Measurements from ENCODE around the gene NLK.
"Not testable (repeated sequence)": the region's sequence is repeated elsewhere in the genome, so short reads cannot be mapped to it uniquely, and the experiment has no call there.

The NLK gene

GRCh38 chr17:28239271-28239624 is 196.8 kb downstream of the NLK start:
- ATAC-seq (no peak), DNase-seq (no peak)
- Mint-ChIP-seq H3K27me3 (no peaks in the 10 kb centered on the region), H3K9me3 (no peaks in the 10 kb centered on the region), H3K4me1 (no peaks in the 10 kb centered on the region), H3K4me3 (no peak overlapping the region), H3K27ac (no peak overlapping the region)

DNA sequence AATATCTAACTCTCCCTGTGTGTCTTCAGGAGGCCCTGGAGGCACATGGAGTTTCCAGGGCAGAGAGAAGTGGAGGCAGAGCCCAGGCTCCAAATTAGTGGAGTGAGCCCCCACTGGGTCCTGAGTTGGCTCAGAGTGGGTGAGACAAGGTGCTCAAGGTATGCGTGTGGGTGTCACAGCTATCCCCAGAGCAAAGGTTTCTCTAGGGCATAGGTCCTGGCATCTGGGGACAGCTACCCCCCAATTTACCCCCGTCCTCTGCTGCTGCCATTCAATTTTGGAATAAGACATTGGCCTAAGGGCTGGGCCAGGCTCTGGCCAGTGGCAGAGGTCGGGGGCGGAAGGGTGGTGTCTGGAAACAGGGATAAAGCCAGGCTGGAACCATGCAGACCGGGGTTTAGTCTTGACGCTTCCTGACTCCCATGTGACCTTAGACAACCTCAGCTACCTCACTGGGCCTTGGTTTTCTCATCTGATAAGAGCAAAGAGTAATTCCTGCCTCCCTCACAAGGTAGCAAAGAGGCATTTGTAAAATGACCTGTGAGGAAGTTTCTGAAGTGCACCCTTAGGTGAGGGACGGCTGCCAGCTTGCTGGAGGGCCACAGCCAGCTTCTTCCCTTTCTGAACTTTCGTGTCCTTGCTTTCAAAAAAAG is 198.3 kb downstream of the NLK start:
- DNase-seq (no peak), ATAC-seq (no peak)
- H3K27ac Mint-ChIP-seq: no peak overlapping the region
- no peaks in the 10 kb centered on the region for H3K9me3 Mint-ChIP-seq
- no peaks in the 10 kb centered on the region for H3K4me1 Mint-ChIP-seq
- H3K27me3 Mint-ChIP-seq: no peaks in the 10 kb centered on the region
- no peak overlapping the region for H3K4me3 Mint-ChIP-seq

- H3K27ac Mint-ChIP-seq: no peak overlapping the region
- H3K4me1 Mint-ChIP-seq: no peaks in the 10 kb centered on the region
- no peak overlapping the region for H3K4me3 Mint-ChIP-seq
- DNase-seq (no peak), ATAC-seq (no peak)
- peaks cover 2% of the 10 kb centered on the region for H3K27me3 Mint-ChIP-seq
- no peaks in the 10 kb centered on the region for H3K9me3 Mint-ChIP-seq
Observed at GRCh38 chr17:28242791-28243190, 200.3 kb downstream of the NLK start.

DNA sequence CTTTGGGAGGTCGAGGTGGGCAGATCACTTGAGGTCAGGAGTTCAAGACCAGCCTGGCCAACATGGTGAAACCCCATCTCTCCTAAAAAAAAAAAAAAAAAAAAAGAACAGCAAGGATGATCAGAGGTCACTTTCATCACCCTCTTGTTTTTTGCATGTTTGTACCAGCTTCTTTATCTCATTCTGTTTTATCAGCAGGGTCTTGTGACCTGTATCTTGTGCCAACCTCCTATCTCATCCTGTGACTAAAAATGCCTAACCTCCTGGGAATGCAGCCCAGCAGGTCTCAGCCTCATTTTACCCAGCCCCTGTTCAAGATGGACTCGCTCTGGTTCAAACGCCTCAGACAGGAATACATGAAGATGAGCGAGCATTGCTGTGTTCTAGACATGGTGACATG is 200.8 kb downstream of the NLK start:
- not testable (repeated sequence) for H3K4me1 Mint-ChIP-seq, H3K4me3 Mint-ChIP-seq, ATAC-seq, H3K27ac Mint-ChIP-seq, DNase-seq, H3K9me3 Mint-ChIP-seq, H3K27me3 Mint-ChIP-seq

GRCh38 chr17:28244446-28244845 is 202.0 kb downstream of the NLK start:
- H3K4me3 Mint-ChIP-seq: no peak overlapping the region
- DNase-seq (no peak), ATAC-seq (no peak)
- no peak overlapping the region for H3K27ac Mint-ChIP-seq
- peaks cover 10% of the 10 kb centered on the region for H3K27me3 Mint-ChIP-seq
- no peaks in the 10 kb centered on the region for H3K9me3 Mint-ChIP-seq
- H3K4me1 Mint-ChIP-seq: no peaks in the 10 kb centered on the region
